IMR-90 (cell line): ENCODE measurements around the gene CCDC142. TPM values are rescaled to one million over a fixed set of nuclear protein-coding genes. Genes with fewer than 3 reads are reported as not detected.

Experiments
- ATAC-seq: fragments of 200-7000 bp; cut with Tn5 transposase; 2 replicates; pipeline ENCODE4 v1.9.1; 2020; ENCODE audit warnings: low read depth, mild to moderate bottlenecking, moderate library complexity
- BruUV-seq: library from RNA; stranded (reverse); fragments of 400-500 nt; replicated peaks from 2 replicates; lab custom pipeline; 2021; lab: Mats Ljungman, UMichigan
- CTCF ChIA-PET: fragments of 300-600 bp; formaldehyde crosslinking; extraction: SDS; loops from one replicate; lab custom pipeline; 2021; ENCODE audit warnings: antibody characterized with exemption; lab: Yijun Ruan, JAX
- POLR2A ChIA-PET: fragments of 300-600 bp; sonication (Branson Sonifier 250); formaldehyde crosslinking; loops from one replicate; lab custom pipeline; 2022; ENCODE audit warnings: antibody characterized with exemption; ENCODE audit not compliant: unreplicated experiment; lab: Charles Lee
- DNase-seq: peaks from one replicate; pipeline ENCODE4 v3.0.0; 2013
- H2AFZ ChIP-seq: replicated peaks from 2 replicates; pipeline ENCODE3; 2013; ENCODE audit warnings: low read length, mild to moderate bottlenecking; ENCODE audit not compliant: poor library complexity
- H2AK5ac ChIP-seq: 2 replicates; pipeline ENCODE4 v1.6.1; 2013; ENCODE audit warnings: low read depth, low read length, inconsistent platforms
- H2AK9ac ChIP-seq: replicated peaks from 2 replicates; pipeline ENCODE3; 2013; ENCODE audit warnings: mild to moderate bottlenecking, low read depth, low read length, moderate library complexity; ENCODE audit not compliant: poor library complexity
- H2BK120ac ChIP-seq: 2 replicates; pipeline ENCODE4 v1.6.1; 2013; ENCODE audit warnings: low read depth, low read length, inconsistent platforms
- H2BK15ac ChIP-seq: 3 replicates; pipeline ENCODE4 v1.6.1; 2013; ENCODE audit warnings: low read depth, low read length, inconsistent platforms
- H2BK20ac ChIP-seq: 2 replicates; pipeline ENCODE4 v1.6.1; 2013; ENCODE audit warnings: low read depth, mild to moderate bottlenecking, inconsistent platforms, low read length, moderate library complexity
- H2BK5ac ChIP-seq: 2 replicates; pipeline ENCODE4 v1.6.1; 2013; ENCODE audit warnings: mild to moderate bottlenecking, low read depth, low read length, inconsistent platforms; ENCODE audit not compliant: poor library complexity, severe bottlenecking
- H3K14ac ChIP-seq: replicated peaks from 2 replicates; pipeline ENCODE4 v1.6.1; 2013; ENCODE audit warnings: low read depth, low read length, inconsistent platforms
- H3K18ac ChIP-seq: 2 replicates; pipeline ENCODE4 v1.6.1; 2013; ENCODE audit warnings: low read depth, low read length, control low read depth
- H3K23ac ChIP-seq: 2 replicates; pipeline ENCODE4 v1.6.1; 2013; ENCODE audit warnings: low read depth, low read length, inconsistent platforms
- H3K27ac ChIP-seq: 2 replicates; pipeline ENCODE4 v1.5.1; 2013; ENCODE audit warnings: mild to moderate bottlenecking, control low read depth, low read length; ENCODE audit not compliant: insufficient read depth
- H3K27me3 ChIP-seq: 2 replicates; pipeline ENCODE4 v1.6.1; 2013; ENCODE audit warnings: low read length; ENCODE audit not compliant: control insufficient read depth, insufficient read depth
- H3K36me3 ChIP-seq: 2 replicates; pipeline ENCODE4 v1.6.1; 2013; ENCODE audit warnings: low read length, mixed read lengths; ENCODE audit not compliant: control insufficient read depth, insufficient read depth
- H3K4ac ChIP-seq: 2 replicates; pipeline ENCODE4 v1.6.1; 2013; ENCODE audit warnings: low read depth, low read length, inconsistent platforms
- H3K4me1 ChIP-seq: 2 replicates; pipeline ENCODE4 v1.6.1; 2013; ENCODE audit warnings: low read length, mixed read lengths; ENCODE audit not compliant: control insufficient read depth, insufficient read depth
- H3K4me2 ChIP-seq: 2 replicates; pipeline ENCODE4 v1.6.1; 2013; ENCODE audit warnings: low read depth, mild to moderate bottlenecking, control low read depth, low read length, moderate library complexity
- H3K4me3 ChIP-seq: 2 replicates; pipeline ENCODE4 v1.5.1; 2013; ENCODE audit warnings: low read depth, mild to moderate bottlenecking, control low read depth, low read length, moderate library complexity; ENCODE audit not compliant: insufficient read depth
- H3K56ac ChIP-seq: 2 replicates; pipeline ENCODE4 v1.6.1; 2013; ENCODE audit warnings: low read length, inconsistent platforms; ENCODE audit not compliant: insufficient read depth; ENCODE audit errors: extremely low read depth
- H3K79me1 ChIP-seq, 2 experiments: 2 replicates each; pipeline ENCODE4 v1.6.1; 2013; ENCODE audit warnings: low read length in 2 of 2, inconsistent platforms in 1 of 2, low read depth in 1 of 2
- H3K9ac ChIP-seq: 2 replicates; pipeline ENCODE4 v1.6.1; 2013; ENCODE audit warnings: low read depth, low read length, control low read depth
- H3K9me1 ChIP-seq: 2 replicates; pipeline ENCODE4 v1.6.1; 2013; ENCODE audit warnings: low read length, inconsistent platforms; ENCODE audit not compliant: insufficient read depth
- H3K9me3 ChIP-seq: 2 replicates; pipeline ENCODE4 v1.6.1; 2013; ENCODE audit warnings: low read length; ENCODE audit not compliant: control insufficient read depth, insufficient read depth
- H4K20me1 ChIP-seq: 2 replicates; pipeline ENCODE4 v1.6.1; 2013; ENCODE audit warnings: low read length, inconsistent platforms; ENCODE audit not compliant: insufficient read depth
- H4K5ac ChIP-seq: 2 replicates; pipeline ENCODE4 v1.6.1; 2013; ENCODE audit warnings: mild to moderate bottlenecking, low read depth, low read length, control low read depth
- H4K8ac ChIP-seq, 2 experiments: 2 replicates each; pipeline ENCODE4 v1.6.1; 2013; ENCODE audit warnings: low read depth in 2 of 2, low read length in 2 of 2, control low read depth in 1 of 2, inconsistent platforms in 1 of 2
- H4K91ac ChIP-seq: 2 replicates; pipeline ENCODE4 v1.6.1; 2013; ENCODE audit warnings: low read depth, low read length, inconsistent platforms; ENCODE audit not compliant: insufficient read depth
- CEBPB ChIP-seq: IDR thresholded peaks from 2 replicates; pipeline ENCODE4 v1.6.1; 2012; ENCODE audit warnings: low read depth, low read length, improper control_type of control experiment
- FOS ChIP-seq: fragments of 150-350 bp; IDR thresholded peaks from 2 replicates; pipeline ENCODE4 v1.6.1; 2016; ENCODE audit warnings: low read depth, low read length
- NFE2L2 ChIP-seq: fragments of 150-350 bp; IDR thresholded peaks from 2 replicates; pipeline ENCODE4 v1.6.1; 2016; ENCODE audit warnings: low read depth, mild to moderate bottlenecking, low read length
- POLR2A ChIP-seq: IDR thresholded peaks from 2 replicates; pipeline ENCODE4 v1.6.1; 2012; ENCODE audit warnings: mild to moderate bottlenecking, low read depth, low read length
- RAD21 ChIP-seq: IDR thresholded peaks from 2 replicates; pipeline ENCODE4 v1.6.1; 2012; ENCODE audit warnings: low read length, improper control_type of control experiment
- WGBS, 2 experiments: methylation state at CpG; one replicate each; pipeline versions ENCODE4 v1.1.5 to v1.1.7; 2013; ENCODE audit warnings: missing lambda C conversion rate in 2 of 2; ENCODE audit not compliant: insufficient read length in 1 of 2; ENCODE audit errors: extremely low coverage in 2 of 2; 5-methylcytosine and 5-hydroxymethylcytosine counted together
- dilution Hi-C: fragments of 300-500 bp; cut with HindIII; formaldehyde crosslinking; loops from one replicate; pipeline ENCODE4 v1.14.3; 2018; ENCODE audit warnings: low sequenced_read_pairs; ENCODE audit not compliant: unreplicated experiment
- in situ Hi-C: fragments of 300-500 bp; cut with MboI; formaldehyde crosslinking; loops from 3 replicates; pipeline ENCODE4 v1.14.3; 2019; ENCODE audit warnings: low sequenced_read_pairs, inconsistent platforms, mixed read lengths
- intact Hi-C: fragments of 100-400 bp; cut with micrococcal nuclease; formaldehyde crosslinking; loops from 2 replicates; pipeline ENCODE4 v1.10.0; 2022
- polyA plus RNA-seq, 3 experiments: library from polyadenylated mRNA; depleted of rRNA; stranded (reverse); fragments of >200 nt; gene quantifications; 2 replicates each; pipeline ENCODE4 v1.2.3, GENCODE V29; 2012; ENCODE audit warnings: low replicate concordance in 1 of 3
- total RNA-seq: library from RNA; depleted of rRNA; stranded (reverse); fragments of >200 nt; gene quantifications from 2 replicates; pipeline ENCODE4 v1.2.3, GENCODE V29; 2012
- TF ChIP-seq, protein P1 (sequence below): fragments of 150-350 bp; IDR thresholded peaks from 2 replicates; pipeline ENCODE4 v1.6.1; 2017; ENCODE audit warnings: mild to moderate bottlenecking, antibody characterized with exemption, low read length, low read depth
- TF ChIP-seq, protein P2 (sequence below): conservative IDR thresholded peaks from 2 replicates; pipeline ENCODE4 v1.5.1; 2012; ENCODE audit warnings: mild to moderate bottlenecking, low read depth, low read length, improper control_type of control experiment

Gene CCDC142
- total and polyA plus RNA-seq, 2 of the 4 experiments (the other 2 are of a cell fraction) = 8.4 to 14.0 TPM

DNA sequence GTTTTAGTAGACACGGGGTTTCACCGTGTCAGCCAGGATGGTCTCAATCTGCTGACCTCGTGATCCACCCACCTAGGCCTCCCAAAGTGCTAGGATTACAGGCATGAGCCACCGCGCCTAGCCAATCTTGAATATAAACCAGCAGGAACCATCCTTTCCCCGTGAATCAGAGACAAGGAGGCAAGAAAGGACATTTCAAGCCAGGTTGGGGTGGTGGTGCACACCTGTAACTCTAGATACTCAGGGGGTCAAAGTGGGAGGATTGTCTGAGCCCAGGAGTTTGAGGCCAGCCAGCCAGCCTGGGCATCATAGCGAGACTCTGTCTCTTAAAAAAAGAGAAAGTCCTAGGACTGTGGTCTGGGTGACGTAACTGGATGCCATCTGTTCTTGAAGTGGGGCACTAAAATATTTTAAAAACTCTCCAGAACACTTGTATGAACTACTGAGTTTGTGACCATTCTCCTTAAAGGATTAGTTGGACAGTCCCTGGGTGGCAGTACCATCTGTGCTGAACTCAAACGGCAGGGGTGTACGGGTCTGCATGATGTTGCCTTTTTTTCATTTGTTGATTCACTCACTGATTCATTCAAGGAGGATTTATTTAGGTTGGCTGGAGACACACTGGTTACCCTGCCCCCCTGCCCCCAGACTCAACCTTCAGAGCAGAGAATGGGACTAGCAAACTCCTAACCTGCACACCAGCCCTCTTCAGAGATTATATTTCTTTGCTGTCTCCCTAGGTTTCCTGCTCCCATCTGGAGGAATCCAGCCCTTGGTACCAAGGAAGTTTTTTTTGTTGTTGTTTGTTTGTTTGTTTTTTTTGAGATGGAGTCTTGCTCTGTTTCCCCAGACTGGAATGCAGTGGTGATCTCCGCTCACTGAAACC is 28.5 kb upstream of the CCDC142 start:
- Histone ChIP-seq H2AK9ac (no peak overlapping the region), H3K4me3 (no peak overlapping the region), H3K9me1 (peaks cover 6% of the 10 kb centered on the region; the same call in 1 of the 2 replicates), H3K9ac (no peak overlapping the region), H4K8ac (no peak overlapping the region), H3K4ac (no peak overlapping the region), H2BK15ac (no peak overlapping the region), H3K36me3 (no peaks in the 10 kb centered on the region), H2BK5ac (no peak overlapping the region), H3K14ac (no peak overlapping the region), H4K91ac (no peak overlapping the region), H3K27ac (no peak overlapping the region), H4K5ac (no peak overlapping the region), H2BK20ac (no peak overlapping the region), H3K9me3 (peaks cover 15% of the 10 kb centered on the region), H2AK5ac (no peak overlapping the region), H3K79me1 (peaks cover 4 to 10% of the 10 kb centered on the region in 2 experiments; a peak in 3 of 4 replicates), H3K23ac (no peak overlapping the region), H3K27me3 (peaks cover 57% of the 10 kb centered on the region), H3K18ac (no peak overlapping the region), H2AFZ (no peak overlapping the region), H2BK120ac (no peak overlapping the region), H3K56ac (no peak overlapping the region), H4K20me1 (0 out of 2 replicates have a peak, but pooled peaks cover 5% of the 10 kb centered on the region), H3K4me2 (no peak overlapping the region), H3K4me1 (peaks cover 6% of the 10 kb centered on the region)
- POLR2A ChIA-PET = no interaction called here
- intact Hi-C loops (no loop called here), dilution Hi-C loops (no loop called here), in situ Hi-C loops (no loop called here)
- BruUV-seq = no TSS peak
- TF ChIP-seq, protein P1, sequence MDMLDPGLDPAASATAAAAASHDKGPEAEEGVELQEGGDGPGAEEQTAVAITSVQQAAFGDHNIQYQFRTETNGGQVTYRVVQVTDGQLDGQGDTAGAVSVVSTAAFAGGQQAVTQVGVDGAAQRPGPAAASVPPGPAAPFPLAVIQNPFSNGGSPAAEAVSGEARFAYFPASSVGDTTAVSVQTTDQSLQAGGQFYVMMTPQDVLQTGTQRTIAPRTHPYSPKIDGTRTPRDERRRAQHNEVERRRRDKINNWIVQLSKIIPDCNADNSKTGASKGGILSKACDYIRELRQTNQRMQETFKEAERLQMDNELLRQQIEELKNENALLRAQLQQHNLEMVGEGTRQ = no peak
- no peak for TF ChIP-seq FOS
- TF ChIP-seq RAD21 = no peak
- no peak for TF ChIP-seq CEBPB
- TF ChIP-seq, protein P2, sequence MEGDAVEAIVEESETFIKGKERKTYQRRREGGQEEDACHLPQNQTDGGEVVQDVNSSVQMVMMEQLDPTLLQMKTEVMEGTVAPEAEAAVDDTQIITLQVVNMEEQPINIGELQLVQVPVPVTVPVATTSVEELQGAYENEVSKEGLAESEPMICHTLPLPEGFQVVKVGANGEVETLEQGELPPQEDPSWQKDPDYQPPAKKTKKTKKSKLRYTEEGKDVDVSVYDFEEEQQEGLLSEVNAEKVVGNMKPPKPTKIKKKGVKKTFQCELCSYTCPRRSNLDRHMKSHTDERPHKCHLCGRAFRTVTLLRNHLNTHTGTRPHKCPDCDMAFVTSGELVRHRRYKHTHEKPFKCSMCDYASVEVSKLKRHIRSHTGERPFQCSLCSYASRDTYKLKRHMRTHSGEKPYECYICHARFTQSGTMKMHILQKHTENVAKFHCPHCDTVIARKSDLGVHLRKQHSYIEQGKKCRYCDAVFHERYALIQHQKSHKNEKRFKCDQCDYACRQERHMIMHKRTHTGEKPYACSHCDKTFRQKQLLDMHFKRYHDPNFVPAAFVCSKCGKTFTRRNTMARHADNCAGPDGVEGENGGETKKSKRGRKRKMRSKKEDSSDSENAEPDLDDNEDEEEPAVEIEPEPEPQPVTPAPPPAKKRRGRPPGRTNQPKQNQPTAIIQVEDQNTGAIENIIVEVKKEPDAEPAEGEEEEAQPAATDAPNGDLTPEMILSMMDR = no peak
- TF ChIP-seq NFE2L2 = no peak
- no peak for TF ChIP-seq POLR2A
- WGBS, 2 experiments = no CpG with 5 or more reads among the region's 11 CpGs
- peak; percentile 37 for DNase-seq
- CTCF ChIA-PET = no interaction called here
- no peak for ATAC-seq
